SK-MEL-5 (cell line): Measurements from ENCODE around the gene USP22. TPM values are rescaled to one million over a fixed set of nuclear protein-coding genes. Genes with fewer than 3 reads are reported as not detected.
"Not testable (repeated sequence)": the region's sequence is repeated elsewhere in the genome, so short reads cannot be mapped to it uniquely, and the experiment has no call there.

Source experiments
- DNase-seq: peaks from one replicate; pipeline ENCODE4 v3.0.0-alpha.2; 2016; ENCODE audit warnings: low read depth, low spot score
- in situ Hi-C: cut with HindIII; loops from 2 replicates; pipeline ENCODE4 v1.10.0; 2016; ENCODE audit warnings: low sequenced_read_pairs, high pct_unique_total_duplicates, low pct_unique_long_range_greater_than_20kb
- polyA plus RNA-seq, 2 experiments: library from polyadenylated mRNA; depleted of rRNA; stranded (reverse); fragments of >200 nt; gene quantifications; 2 replicates each; pipeline ENCODE4 v1.2.3, GENCODE V29; 2015
- total RNA-seq: library from RNA; depleted of rRNA; stranded (reverse); fragments of >200 nt; shearing (Covaris generic); gene quantifications from 2 replicates; pipeline ENCODE4 v1.2.3, GENCODE V29; 2014; rRNA removed

The USP22 gene
- total RNA-seq = 208 and 210 TPM in 2 replicates
- polyA plus RNA-seq (2015; cell fraction: cytosol; rRNA removed) = 226 and 276 TPM in 2 replicates
- 182 and 185 TPM in 2 replicates for polyA plus RNA-seq (2015; cell fraction: nucleus; rRNA removed)

DNA sequence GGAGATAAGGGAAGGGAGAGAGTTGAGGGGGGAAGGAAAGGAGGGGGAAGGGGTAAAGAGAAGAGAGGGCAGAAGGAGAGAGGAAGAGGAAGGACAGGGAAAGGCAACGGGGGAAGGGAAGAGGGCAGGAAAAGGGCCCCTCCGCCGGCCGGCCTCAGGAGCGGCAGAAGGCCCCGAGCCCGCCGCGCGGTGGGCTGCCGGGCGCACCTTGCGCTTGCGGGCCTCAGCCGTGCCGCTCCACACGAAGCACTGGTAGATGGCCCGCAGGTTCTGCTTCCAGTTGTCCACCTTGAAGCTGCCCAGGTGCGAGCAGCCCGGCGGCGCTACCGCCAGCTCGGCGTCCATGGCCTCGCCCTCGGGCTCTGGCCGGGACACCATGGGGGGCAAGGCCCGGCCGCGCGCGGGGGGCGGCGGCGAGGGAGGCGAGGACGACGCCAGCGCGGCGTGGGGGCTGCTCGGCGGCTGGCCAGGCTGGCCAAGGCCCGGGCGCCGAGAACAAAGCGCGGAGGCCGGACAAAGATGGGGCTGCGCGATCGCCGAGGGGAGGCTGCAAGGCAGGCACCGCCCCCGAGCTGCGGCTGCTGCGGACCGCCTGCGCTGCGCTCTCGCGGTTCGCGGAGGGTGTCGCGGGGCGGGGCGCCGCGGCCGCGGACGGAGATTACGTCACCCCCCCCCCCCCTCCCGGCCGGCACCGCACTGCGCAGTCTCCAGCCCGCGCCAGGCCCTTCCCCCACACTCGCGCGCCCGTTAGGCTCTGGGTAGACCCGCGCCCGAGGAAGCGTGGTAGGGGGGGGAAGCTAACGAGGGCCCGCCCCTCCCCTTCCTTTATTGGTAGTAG lies at the start of gene USP22:
Gene USP22, minus strand, starts transcription at position 554 of the 838 bp plus-strand sequence. Its CDS starts 176 bp downstream, at position 378.
- in situ Hi-C loops = no loop called here
- DNase-seq = no peak

- peak; percentile 78 for DNase-seq
- in situ Hi-C loops = no loop called here
These were observed 48.2 kb upstream of the USP22 start for GRCh38 chr17:21090902-21091618.

DNA sequence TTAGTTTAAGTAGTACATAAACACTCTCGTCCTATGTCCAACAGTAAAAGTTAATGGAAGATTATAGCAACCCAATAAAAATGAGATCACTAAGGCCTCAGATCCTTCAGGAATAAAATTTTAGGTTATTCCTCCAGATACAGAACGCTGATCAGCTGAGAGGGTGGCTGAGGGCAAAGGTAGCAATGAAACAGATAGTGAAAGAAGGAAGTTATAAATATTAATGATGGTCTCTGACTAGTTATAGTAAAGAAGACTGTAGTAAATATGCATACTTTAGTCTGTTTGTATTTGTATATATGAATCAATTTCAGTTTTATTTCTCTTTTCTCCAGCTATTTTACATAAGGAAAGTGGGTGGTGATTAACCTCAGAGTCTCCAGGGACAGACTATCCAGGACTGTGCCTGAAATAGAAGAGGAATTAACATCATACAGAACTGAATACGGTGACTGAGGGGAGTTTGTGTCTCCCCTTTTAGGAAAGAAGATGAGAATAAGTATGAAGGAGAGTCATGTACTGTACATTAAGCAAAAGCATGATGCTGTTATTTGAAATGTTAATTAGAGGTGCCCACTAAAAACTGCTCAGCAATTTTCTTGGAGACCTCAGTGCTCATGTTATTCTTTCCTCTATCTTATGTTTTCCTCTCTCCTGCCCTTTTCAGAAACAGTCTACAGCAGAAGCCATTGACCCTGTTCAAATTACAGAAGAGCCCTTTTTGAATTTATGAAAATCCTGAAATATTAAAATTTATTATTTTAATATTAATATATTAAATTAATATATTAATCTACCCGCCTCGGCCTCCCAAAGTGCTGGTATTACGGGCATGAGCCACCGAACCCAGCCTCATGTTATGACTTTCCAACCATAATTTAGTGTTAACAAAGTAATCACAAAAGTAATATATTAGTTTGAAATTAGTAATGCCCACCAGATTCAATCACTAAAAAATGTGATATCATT lies 47.4 kb upstream of the USP22 start:
- in situ Hi-C loops = no loop called here
- DNase-seq = peak; percentile 26

- peak; percentile 56 for DNase-seq
- in situ Hi-C loops = no loop called here
These were observed 46.3 kb upstream of the USP22 start for GRCh38 chr17:21089145-21089544.

DNA sequence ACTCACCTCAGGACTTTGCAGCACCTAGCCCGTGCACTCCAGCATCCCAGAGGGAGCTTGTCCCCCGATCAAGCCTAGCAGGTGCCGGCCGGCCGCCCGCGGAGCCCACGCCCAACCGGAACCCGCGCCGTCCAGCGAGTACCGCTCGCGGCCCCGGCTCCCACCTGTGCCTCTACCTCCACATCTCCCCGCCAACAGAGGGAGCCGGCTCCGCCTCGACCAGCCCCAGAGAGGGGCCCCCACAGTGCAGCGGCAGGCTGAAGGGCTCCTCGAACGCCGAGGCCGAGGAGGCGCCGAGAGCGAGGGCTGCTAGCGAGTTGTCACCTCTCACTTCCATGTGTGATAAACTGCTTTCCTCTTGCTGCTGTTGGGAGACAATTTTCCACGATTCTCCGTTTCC lies 42.9 kb upstream of the USP22 start:
- in situ Hi-C loops = no loop called here

DNA sequence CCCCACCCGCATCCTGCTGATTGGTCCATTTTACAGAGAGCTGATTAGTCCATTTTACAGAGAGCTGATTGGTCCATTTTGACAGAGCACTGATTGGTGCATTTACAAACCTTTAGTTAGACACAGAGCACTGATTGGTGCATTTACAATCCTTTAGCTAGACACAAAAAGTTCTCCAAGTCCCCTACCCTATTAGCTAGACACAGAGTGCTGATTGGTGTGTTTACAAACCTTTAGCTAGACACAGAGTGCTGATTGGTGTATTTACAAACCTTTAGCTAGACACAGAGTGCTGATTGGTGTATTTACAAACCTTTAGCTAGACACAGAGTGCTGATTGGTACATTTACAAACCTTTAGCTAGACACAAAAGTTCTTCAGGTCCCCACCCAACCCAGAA lies 42.5 kb upstream of the USP22 start:
- in situ Hi-C loops = not testable (repeated sequence)

More for the DNA sequence above, 42.9 kb upstream of the USP22 start:
- no peak for DNase-seq

GRCh38 chr17:21082001-21082436 lies 39.2 kb upstream of the USP22 start:
- DNase-seq = peak; percentile 38
- in situ Hi-C loops = no loop called here

More for the DNA sequence above, 42.5 kb upstream of the USP22 start:
- DNase-seq = not testable (repeated sequence)

DNA sequence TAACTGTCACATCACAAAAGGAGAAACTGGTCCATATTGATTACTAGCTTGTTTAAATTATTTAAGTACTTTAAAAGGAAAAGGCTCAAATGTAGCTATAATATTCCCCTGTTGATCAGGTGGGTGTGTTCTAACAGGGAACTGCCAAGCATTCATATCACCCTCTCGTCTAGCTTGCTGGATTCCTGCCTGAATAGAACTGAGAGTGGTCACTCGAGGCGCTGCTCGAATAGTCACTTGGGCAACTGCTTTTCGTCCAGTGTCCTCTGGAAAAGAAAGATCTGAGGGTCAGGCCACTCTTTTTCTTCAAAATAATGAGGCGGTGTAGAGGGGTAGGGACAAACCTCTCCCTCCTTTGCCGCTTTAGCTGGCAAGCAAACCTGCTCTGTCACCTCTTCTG lies 36.4 kb upstream of the USP22 start:
- DNase-seq = no peak
- in situ Hi-C loops = no loop called here

- DNase-seq = no peak
- in situ Hi-C loops = no loop called here
These were observed 35.4 kb upstream of the USP22 start for GRCh38 chr17:21078016-21078780.

- no peak for DNase-seq
- in situ Hi-C loops = no loop called here
These were observed 34.5 kb upstream of the USP22 start for GRCh38 chr17:21077281-21077680.

DNA sequence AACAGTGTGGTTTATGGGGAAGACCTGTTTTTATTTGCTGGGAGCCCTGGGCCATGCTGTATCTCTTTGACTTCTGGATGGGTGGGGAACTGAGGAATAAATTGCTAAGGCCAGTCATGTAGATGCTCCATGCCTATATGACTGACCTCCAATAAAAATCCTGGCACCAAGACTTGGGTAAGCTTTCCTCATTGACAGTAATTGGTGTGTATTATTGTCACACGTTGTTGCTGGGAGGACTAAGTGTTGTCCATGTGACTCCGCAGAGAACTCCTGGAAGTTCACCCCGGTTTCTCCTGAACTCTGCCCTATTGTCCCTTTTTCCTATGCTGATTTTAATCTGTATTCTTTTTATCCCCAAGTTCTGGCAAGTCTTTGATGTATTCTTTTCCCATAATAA lies 33.4 kb upstream of the USP22 start:
- DNase-seq = no peak
- in situ Hi-C loops = no loop called here

DNA sequence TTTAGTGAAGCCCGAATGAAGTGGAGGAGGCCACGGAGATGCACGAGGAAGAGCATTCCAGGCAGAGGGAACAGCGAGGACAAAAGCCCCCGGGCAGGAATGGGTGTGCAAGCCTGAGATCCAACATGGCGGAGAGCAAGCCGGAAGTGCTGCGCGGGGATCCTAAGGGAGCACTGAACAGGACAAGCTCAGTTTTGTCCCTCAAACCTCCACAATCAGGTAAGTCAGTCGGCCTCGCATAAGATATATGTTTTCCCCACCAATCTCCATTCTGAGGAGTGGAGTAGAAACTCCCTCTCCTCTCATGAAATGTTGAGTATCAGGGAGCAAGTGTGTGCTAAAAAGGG lies 32.9 kb upstream of the USP22 start:
- in situ Hi-C loops = no loop called here
- DNase-seq = no peak

GRCh38 chr17:21072745-21073197 lies 30.0 kb upstream of the USP22 start:
- in situ Hi-C loops = no loop called here
- no peak for DNase-seq

DNA sequence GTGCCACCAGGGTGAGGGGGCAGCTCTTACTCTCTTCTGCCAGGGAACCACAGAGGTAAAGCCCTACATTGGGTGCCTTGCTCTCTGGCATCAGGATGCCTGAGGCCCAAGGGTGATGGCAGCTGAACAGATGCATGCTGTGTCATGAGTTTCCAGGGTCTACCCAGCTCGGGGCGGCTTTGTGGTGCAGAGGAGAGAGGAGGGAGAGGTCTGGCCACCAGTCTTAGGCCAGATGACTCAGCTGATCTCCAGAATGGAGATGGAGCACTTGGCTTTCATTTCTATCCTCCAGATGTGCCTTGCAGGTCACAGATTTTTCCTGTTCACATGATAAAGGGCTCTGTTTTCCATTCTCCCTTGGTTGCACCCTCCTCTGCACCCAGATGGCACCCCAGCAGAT lies 23.6 kb upstream of the USP22 start:
- no peak for DNase-seq
- in situ Hi-C loops = no loop called here

DNA sequence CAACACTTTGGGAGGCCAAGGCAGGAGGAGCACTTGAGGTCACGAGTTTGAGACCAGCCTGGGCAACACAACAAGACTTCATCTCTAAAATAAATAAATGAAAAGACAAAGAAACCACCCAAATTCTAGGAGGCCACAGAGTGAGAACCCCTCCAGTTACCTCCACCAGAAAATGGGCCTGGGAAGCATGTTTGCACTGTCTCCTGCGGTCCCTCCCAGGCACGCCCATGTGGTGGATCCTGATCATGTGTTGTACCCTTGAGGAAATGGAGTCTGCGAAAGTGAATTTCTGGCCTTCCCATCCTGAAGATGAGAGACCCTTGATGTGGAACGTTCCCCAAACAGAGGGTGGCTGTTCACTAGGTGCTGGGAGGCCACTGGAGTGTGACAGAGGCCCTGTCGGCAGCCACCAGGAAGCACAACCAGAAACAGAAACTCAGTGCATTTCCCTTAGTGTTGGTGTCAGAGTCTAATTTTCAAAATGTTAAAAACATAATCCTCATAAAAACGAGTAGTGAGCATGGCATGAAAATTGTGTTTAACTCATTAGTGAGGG lies 19.2 kb upstream of the USP22 start:
- no peak for DNase-seq
- in situ Hi-C loops = no loop called here

- DNase-seq = no peak
- in situ Hi-C loops = no loop called here
These were observed 18.5 kb upstream of the USP22 start for GRCh38 chr17:21061158-21061835.
